Endothelial cell of umbilical vein (primary cell): ENCODE data around the gene ADAM33. TPM values are rescaled to one million over a fixed set of nuclear protein-coding genes. Genes with fewer than 3 reads are reported as not detected.

Experiments
- BruUV-seq: library from RNA; stranded (reverse); fragments of 400-500 nt; replicated peaks from 2 replicates; lab custom pipeline; 2021; lab: Mats Ljungman, UMichigan
- CTCF ChIA-PET: fragments of 300-600, 350-600 bp; sonication (Branson Sonifier 250); formaldehyde crosslinking; loops from one replicate; lab custom pipeline; 2021; ENCODE audit warnings: antibody characterized with exemption, inconsistent platforms; lab: Charles Lee
- POLR2A ChIA-PET: fragments of 300-600, 350-600 bp; sonication (Branson Sonifier 250); formaldehyde crosslinking; loops from one replicate; lab custom pipeline; 2021; ENCODE audit warnings: antibody characterized with exemption, inconsistent platforms; lab: Charles Lee
- DNase-seq: peaks from one replicate; pipeline ENCODE4 v3.0.0-alpha.2; 2011; ENCODE audit warnings: low read depth, low spot score
- FAIRE-seq: peaks from 2 replicates; lab custom pipeline; 2011; peaks lifted over from hg19 to GRCh38; lab: Jason Lieb, UNC
- H2AFZ ChIP-seq: 2 replicates; pipeline ENCODE4 v1.6.0; 2012; ENCODE audit warnings: low read depth, low read length, control low read depth, inconsistent platforms
- H3K27ac ChIP-seq: 2 replicates; pipeline ENCODE4 v1.5.1; 2011; ENCODE audit warnings: low read depth, mild to moderate bottlenecking, control low read depth, low read length, moderate library complexity; ENCODE audit not compliant: insufficient read depth
- H3K27me3 ChIP-seq, 2 experiments: 2 replicates each; pipeline versions ENCODE4 v1.6.0 to v1.6.1; 2011; ENCODE audit warnings: low read length in 2 of 2, mixed read lengths in 1 of 2; ENCODE audit not compliant: control insufficient read depth in 2 of 2, insufficient read depth in 2 of 2
- H3K36me3 ChIP-seq, 2 experiments: 2 replicates in 1 of 2; 3 replicates in 1 of 2; pipeline ENCODE4 v1.5.1; 2011; ENCODE audit warnings: low read length in 2 of 2, mild to moderate bottlenecking in 1 of 2, moderate library complexity in 1 of 2; ENCODE audit not compliant: control insufficient read depth in 2 of 2, insufficient read depth in 2 of 2; ENCODE audit errors: extremely low read depth in 1 of 2
- H3K4me1 ChIP-seq: 3 replicates; pipeline ENCODE4 v1.5.1; 2011; ENCODE audit warnings: mild to moderate bottlenecking, low read length; ENCODE audit not compliant: control insufficient read depth, insufficient read depth; ENCODE audit errors: extremely low read depth
- H3K4me2 ChIP-seq: 2 replicates; pipeline ENCODE4 v1.6.1; 2011; ENCODE audit warnings: low read length, control low read depth, mixed read lengths; ENCODE audit not compliant: insufficient read depth
- H3K4me3 ChIP-seq, 3 experiments: fragments of 200-600 bp in 1 of 3; sonication (generic), shearing (Covaris generic) in 1 of 3; replicated peaks in 1 of 3; 2 replicates each; pipeline ENCODE4 v1.5.1; 2011 to 2016; ENCODE audit warnings: control low read depth in 3 of 3, low read length in 3 of 3, mild to moderate bottlenecking in 2 of 3, inconsistent platforms in 1 of 3, low read depth in 1 of 3, moderate library complexity in 1 of 3; ENCODE audit not compliant: insufficient read depth in 1 of 3
- H3K79me2 ChIP-seq: 2 replicates; pipeline ENCODE4 v1.6.0; 2012; ENCODE audit warnings: low read length, inconsistent platforms; ENCODE audit not compliant: control insufficient read depth, insufficient read depth
- H3K9ac ChIP-seq: replicated peaks from 2 replicates; pipeline ENCODE3; 2011; ENCODE audit warnings: low read length, control low read depth; ENCODE audit not compliant: insufficient read depth; ENCODE audit errors: extremely low read depth
- H3K9me1 ChIP-seq: replicated peaks from 3 replicates; pipeline ENCODE4 v1.6.0; 2011; ENCODE audit warnings: mild to moderate bottlenecking, low read length; ENCODE audit not compliant: control insufficient read depth, insufficient read depth; ENCODE audit errors: extremely low read depth
- H3K9me3 ChIP-seq: replicated peaks from 2 replicates; pipeline ENCODE4 v1.5.1; 2012; ENCODE audit warnings: low read length, inconsistent platforms; ENCODE audit not compliant: control insufficient read depth, insufficient read depth
- H4K20me1 ChIP-seq: replicated peaks from 2 replicates; pipeline ENCODE3; 2011; ENCODE audit warnings: mild to moderate bottlenecking, low read length; ENCODE audit not compliant: control insufficient read depth, insufficient read depth; ENCODE audit errors: extremely low read depth
- CTCF ChIP-seq, 2 donors: IDR thresholded peaks; 1 replicate in 1 of 2; 2 replicates in 1 of 2; pipeline ENCODE4 v1.5.1; 2011; ENCODE audit warnings: low read length in 2 of 2, mild to moderate bottlenecking in 2 of 2, moderate library complexity in 2 of 2, control low read depth in 1 of 2, inconsistent platforms in 1 of 2, low read depth in 1 of 2; ENCODE audit not compliant: insufficient read depth in 1 of 2; ENCODE audit errors: extremely low read depth in 1 of 2
- EZH2 ChIP-seq: IDR thresholded peaks from 2 replicates; pipeline ENCODE4 v1.6.1; 2012; ENCODE audit warnings: borderline replicate concordance, low read depth, mild to moderate bottlenecking, moderate library complexity, low read length, inconsistent platforms; ENCODE audit not compliant: severe bottlenecking
- FOS ChIP-seq: IDR thresholded peaks from 2 replicates; pipeline ENCODE4 v1.6.1; 2011; ENCODE audit warnings: mild to moderate bottlenecking, low read length, moderate library complexity, borderline replicate concordance; ENCODE audit not compliant: insufficient read depth
- GATA2 ChIP-seq: IDR thresholded peaks from 2 replicates; pipeline ENCODE4 v1.7.0; 2011; ENCODE audit warnings: low read depth, mild to moderate bottlenecking, moderate library complexity, mixed read lengths, low read length; ENCODE audit not compliant: insufficient read length, insufficient read depth
- JUN ChIP-seq: IDR thresholded peaks from 2 replicates; pipeline ENCODE4 v1.6.1; 2011; ENCODE audit warnings: borderline replicate concordance, low read depth; ENCODE audit not compliant: insufficient read length, insufficient read depth
- MAX ChIP-seq: IDR thresholded peaks from 2 replicates; pipeline ENCODE4 v1.6.1; 2011; ENCODE audit not compliant: insufficient read depth, insufficient read length
- MYC ChIP-seq: IDR thresholded peaks from one replicate; pipeline ENCODE4 v1.6.1; 2011; ENCODE audit warnings: mild to moderate bottlenecking, low read depth, low read length
- POLR2A ChIP-seq: IDR thresholded peaks from 2 replicates; pipeline ENCODE4 v1.6.1; 2012; ENCODE audit warnings: low read depth, mild to moderate bottlenecking, control low read depth, low read length
- POLR2AphosphoS5 ChIP-seq: IDR thresholded peaks from 2 replicates; pipeline ENCODE4 v1.6.1; 2012; ENCODE audit warnings: low read depth, mild to moderate bottlenecking, control low read depth, low read length, moderate library complexity; ENCODE audit not compliant: insufficient read depth
- dilution Hi-C: fragments of 300-500 bp; cut with MboI; formaldehyde crosslinking; loops from one replicate; pipeline ENCODE4 v1.15.0; 2019; ENCODE audit warnings: low sequenced_read_pairs; ENCODE audit not compliant: extremely low pct_ligation_motif_present
- intact Hi-C: fragments of 100-400 bp; cut with micrococcal nuclease; formaldehyde crosslinking; loops from one replicate; pipeline ENCODE4 v1.10.0; 2022
- polyA plus RNA-seq, 4 experiments: library from polyadenylated mRNA; depleted of rRNA in 3 of 4; stranded (reverse) in 3 of 4; unstranded in 1 of 4; fragments of >200 nt; gene quantifications; 2 replicates each; pipeline versions ENCODE4 v1.2.1 to v1.2.3, GENCODE V29; 2011 to 2012; ENCODE audit warnings: missing spikeins in 1 of 4
- total RNA-seq: library from RNA; stranded (reverse); gene quantifications from 2 replicates; pipeline ENCODE4 v1.2.3, GENCODE V29; 2021

ADAM33 gene
- total and polyA plus RNA-seq, 2 donors (not counting 3 experiments of a cell fraction or from before 2014, with no cell fraction given), result 0.06 to 0.18 TPM

- Histone ChIP-seq H3K27ac (no peak overlapping the region), H3K9me3 (no peaks in the 10 kb centered on the region), H3K79me2 (no peaks in the 10 kb centered on the region), H3K4me1 (no peaks in the 10 kb centered on the region), H4K20me1 (no peaks in the 10 kb centered on the region), H3K27me3 (no peaks in the 10 kb centered on the region), H2AFZ (no peak overlapping the region), H3K9ac (no peak overlapping the region), H3K9me1 (no peaks in the 10 kb centered on the region), H3K4me2 (no peak overlapping the region), H3K36me3 (peaks cover 0 to 3% of the 10 kb centered on the region in 2 experiments), H3K4me3 (no peak overlapping the region)
- CTCF ChIA-PET, result interaction anchor here (1.2 to 1.7 kb wide), 2 partner anchors 8 to 10 kb away, joined by 3 to 4 read pairs; no protein-coding TSS in a partner anchor
- dilution Hi-C loops, result no loop called here
- DNase-seq (no peak), FAIRE-seq (no peak)
- POLR2A ChIA-PET, result no interaction called here
- intact Hi-C loops, result no loop called here
- BruUV-seq, result no TSS peak
- TF ChIP-seq CTCF (IDR thresholded peaks at IDR 0.05; ENCODE audit: extremely low read depth in 1 of 2, insufficient read depth in 1 of 2, low read depth in 1 of 2, low read length in 2 of 2), result no peak
These were observed 41.6 kb downstream of the ADAM33 start for GRCh38 chr20:3640259-3640658.

- no peaks in the 10 kb centered on the region for H3K36me3 ChIP-seq
- FAIRE-seq, result no peak
These were observed 46.5 kb downstream of the ADAM33 start for GRCh38 chr20:3635346-3635745.

More at GRCh38 chr20:3635346-3635745, 46.5 kb downstream of the ADAM33 start:
- no peaks in the 10 kb centered on the region for H3K27me3 ChIP-seq
- no peaks in the 10 kb centered on the region for H3K4me1 ChIP-seq
- H3K9me1 ChIP-seq, result no peaks in the 10 kb centered on the region
- no peak overlapping the region for H3K4me2 ChIP-seq
- TF ChIP-seq FOS (no peak), MAX (no peak), MYC (no peak), CTCF (IDR thresholded peaks at IDR 0.05; ENCODE audit: extremely low read depth in 1 of 2, insufficient read depth in 1 of 2, low read depth in 1 of 2, low read length in 2 of 2) (no peak), EZH2 (no peak), GATA2 (no peak), JUN (no peak), POLR2A (no peak), POLR2AphosphoS5 (no peak)
- ChIA-PET POLR2A (no interaction called here), CTCF (no interaction called here)
- dilution Hi-C loops, result no loop called here
- no peaks in the 10 kb centered on the region for H4K20me1 ChIP-seq
- H3K9ac ChIP-seq, result no peak overlapping the region
- no peak overlapping the region for H3K4me3 ChIP-seq
- no peak for DNase-seq
- H3K9me3 ChIP-seq, result no peaks in the 10 kb centered on the region
- H2AFZ ChIP-seq, result no peak overlapping the region
- intact Hi-C loops, result no loop called here
- no TSS peak for BruUV-seq
- H3K27ac ChIP-seq, result no peak overlapping the region
- no peaks in the 10 kb centered on the region for H3K79me2 ChIP-seq
